ENCODE data around the gene SPAG17. TPM values are rescaled to one million over a fixed set of nuclear protein-coding genes. Genes with fewer than 3 reads are reported as not detected.

SPAG17 gene
- total RNA-seq, 1 experiment from 2014 or later, result not detected

- no peaks in the 10 kb centered on the region for H3K27me3 ChIP-seq (replicated peaks; ENCODE audit: insufficient read depth, low read depth, low read length, poor library complexity)
- no peak for DNase-seq (ENCODE audit: low spot score)
- TF ChIP-seq CTCF (conservative IDR thresholded peaks at IDR 0.05; ENCODE audit: low read depth, low read length) (no peak), EZH2 (IDR thresholded peaks at IDR 0.05; ENCODE audit: borderline replicate concordance, low read depth, low read length, poor library complexity, severe bottlenecking) (no peak)
- intact Hi-C loops (cut with micrococcal nuclease; ENCODE audit: unreplicated experiment), result no loop called here
- peaks cover 13% of the 10 kb centered on the region for H3K36me3 ChIP-seq (ENCODE audit: insufficient read depth, low read length, poor library complexity, severe bottlenecking)
- no peak overlapping the region for H3K4me3 ChIP-seq (ENCODE audit: low read depth, low read length, poor library complexity, severe bottlenecking)
- POLR2A ChIA-PET (ENCODE audit: low non-redundant PET), result no interaction called here
- H3K4me1 ChIP-seq (ENCODE audit: insufficient read depth, low read length, poor library complexity, severe bottlenecking), result peaks cover 10% of the 10 kb centered on the region
- CTCF ChIA-PET, result no interaction called here
- no peaks in the 10 kb centered on the region for H3K9me3 ChIP-seq (ENCODE audit: low read depth, low read length, poor library complexity, severe bottlenecking)
- H3K27ac ChIP-seq (ENCODE audit: low read depth, low read length, poor library complexity, severe bottlenecking), result no peak overlapping the region
- no TSS peak for BruUV-seq (replicated peaks)
Measured at GRCh38 chr1:117964290-117965038, 220.6 kb downstream of the SPAG17 start.

- Histone ChIP-seq H3K9me3 (ENCODE audit: low read depth, low read length, poor library complexity, severe bottlenecking) (no peaks in the 10 kb centered on the region), H3K27me3 (replicated peaks; ENCODE audit: insufficient read depth, low read depth, low read length, poor library complexity) (no peaks in the 10 kb centered on the region), H3K4me1 (ENCODE audit: insufficient read depth, low read length, poor library complexity, severe bottlenecking) (no peaks in the 10 kb centered on the region), H3K36me3 (ENCODE audit: insufficient read depth, low read length, poor library complexity, severe bottlenecking) (peaks cover 64% of the 10 kb centered on the region), H3K4me3 (ENCODE audit: low read depth, low read length, poor library complexity, severe bottlenecking) (no peak overlapping the region), H3K27ac (ENCODE audit: low read depth, low read length, poor library complexity, severe bottlenecking) (no peak overlapping the region)
- CTCF ChIA-PET, result no interaction called here
- POLR2A ChIA-PET (ENCODE audit: low non-redundant PET), result no interaction called here
- BruUV-seq (replicated peaks), result TSS peak; percentile 69
- intact Hi-C loops (cut with micrococcal nuclease; ENCODE audit: unreplicated experiment), result no loop called here
- no peak for TF ChIP-seq EZH2 (IDR thresholded peaks at IDR 0.05; ENCODE audit: borderline replicate concordance, low read depth, low read length, poor library complexity, severe bottlenecking)
- no peak for TF ChIP-seq CTCF (conservative IDR thresholded peaks at IDR 0.05; ENCODE audit: low read depth, low read length)
- DNase-seq (ENCODE audit: low spot score), result no peak
Measured at GRCh38 chr1:117959364-117959763, 225.7 kb downstream of the SPAG17 start.

GRCh38 chr1:117952386-117952785 lies 232.6 kb downstream of the SPAG17 start:
- TF ChIP-seq CTCF (conservative IDR thresholded peaks at IDR 0.05; ENCODE audit: low read depth, low read length) (no peak), EZH2 (IDR thresholded peaks at IDR 0.05; ENCODE audit: borderline replicate concordance, low read depth, low read length, poor library complexity, severe bottlenecking) (no peak)
- H3K27ac ChIP-seq (ENCODE audit: low read depth, low read length, poor library complexity, severe bottlenecking), result no peak overlapping the region
- H3K36me3 ChIP-seq (ENCODE audit: insufficient read depth, low read length, poor library complexity, severe bottlenecking), result peaks cover 99% of the 10 kb centered on the region
- BruUV-seq (replicated peaks), result no TSS peak
- no peak overlapping the region for H3K4me3 ChIP-seq (ENCODE audit: low read depth, low read length, poor library complexity, severe bottlenecking)
- no peaks in the 10 kb centered on the region for H3K9me3 ChIP-seq (ENCODE audit: low read depth, low read length, poor library complexity, severe bottlenecking)
- intact Hi-C loops (cut with micrococcal nuclease; ENCODE audit: unreplicated experiment), result no loop called here
- H3K27me3 ChIP-seq (replicated peaks; ENCODE audit: insufficient read depth, low read depth, low read length, poor library complexity), result no peaks in the 10 kb centered on the region
- ChIA-PET POLR2A (ENCODE audit: low non-redundant PET) (no interaction called here), CTCF (no interaction called here)
- H3K4me1 ChIP-seq (ENCODE audit: insufficient read depth, low read length, poor library complexity, severe bottlenecking), result no peaks in the 10 kb centered on the region
- DNase-seq (ENCODE audit: low spot score), result no peak
